OCI-LY1 (cell line): Measurements from ENCODE around the gene WFDC1.
"Not testable (repeated sequence)": the region's sequence is repeated elsewhere in the genome, so short reads cannot be mapped to it uniquely, and the experiment has no call there.

Source experiments
- H2AFZ ChIP-seq: fragments of 200-600 bp; sonication (generic), shearing (Covaris generic); 2 replicates; pipeline ENCODE4 v1.6.0; 2014; ENCODE audit warnings: antibody characterized with exemption, mild to moderate bottlenecking, low read length
- H3F3A ChIP-seq: fragments of 200-600 bp; sonication (generic), shearing (Covaris generic); 2 replicates; pipeline ENCODE4 v1.6.0; 2014; ENCODE audit warnings: mild to moderate bottlenecking, antibody characterized with exemption, low read length, moderate library complexity; ENCODE audit not compliant: insufficient read depth
- H3K27ac ChIP-seq: fragments of 200-600 bp; sonication (generic); 2 replicates; pipeline ENCODE4 v1.5.1; 2014; ENCODE audit warnings: low read length, mixed run types, mild to moderate bottlenecking, low read depth; ENCODE audit not compliant: poor library complexity, severe bottlenecking
- H3K27me3 ChIP-seq: fragments of 200-600 bp; sonication (generic); 2 replicates; pipeline ENCODE4 v1.6.0; 2014; ENCODE audit warnings: antibody characterized with exemption, mild to moderate bottlenecking, low read length, moderate library complexity; ENCODE audit not compliant: insufficient read depth
- H3K36me3 ChIP-seq: fragments of 200-600 bp; sonication (generic); 2 replicates; pipeline ENCODE4 v1.6.1; 2014; ENCODE audit warnings: mild to moderate bottlenecking, antibody characterized with exemption, low read length, moderate library complexity, mixed read lengths; ENCODE audit not compliant: insufficient read depth
- H3K4me1 ChIP-seq: fragments of 200-600 bp; sonication (generic); 2 replicates; pipeline ENCODE4 v1.5.1; 2014; ENCODE audit warnings: mild to moderate bottlenecking, low read length, moderate library complexity; ENCODE audit not compliant: insufficient read depth, severe bottlenecking
- H3K4me2 ChIP-seq: fragments of 200-600 bp; sonication (generic), shearing (Covaris generic); 2 replicates; pipeline ENCODE4 v1.6.1; 2014; ENCODE audit warnings: low read length
- H3K4me3 ChIP-seq: fragments of 200-600 bp; sonication (generic); 2 replicates; pipeline ENCODE4 v1.5.1; 2014; ENCODE audit warnings: low read length, low read depth, mild to moderate bottlenecking, mixed read lengths; ENCODE audit not compliant: poor library complexity, severe bottlenecking
- H3K79me2 ChIP-seq: fragments of 200-600 bp; shearing (Covaris generic); 2 replicates; pipeline ENCODE4 v1.6.1; 2016; ENCODE audit warnings: mixed run types, low read length, mixed read lengths; ENCODE audit not compliant: insufficient read depth
- H3K9ac ChIP-seq: fragments of 200-600 bp; sonication (generic), shearing (Covaris generic); 2 replicates; pipeline ENCODE4 v1.6.1; 2014; ENCODE audit warnings: mild to moderate bottlenecking, low read length, mixed read lengths
- H3K9me2 ChIP-seq: fragments of 200-600 bp; sonication (generic), shearing (Covaris generic); 2 replicates; pipeline ENCODE4 v1.6.1; 2014; ENCODE audit warnings: low read depth, mild to moderate bottlenecking, low read length, mixed read lengths
- H3K9me3 ChIP-seq: fragments of 200-600 bp; shearing (Covaris generic); 2 replicates; pipeline ENCODE4 v1.6.1; 2014; ENCODE audit warnings: low read length, mixed read lengths
- H4K20me1 ChIP-seq: fragments of 200-600 bp; sonication (generic), shearing (Covaris generic); 2 replicates; pipeline ENCODE4 v1.6.0; 2016; ENCODE audit warnings: mild to moderate bottlenecking, low read length; ENCODE audit not compliant: insufficient read depth
- CTCF ChIP-seq: fragments of 200-600 bp; sonication (generic), shearing (Covaris generic); IDR thresholded peaks from 2 replicates; pipeline ENCODE4 v1.5.1; 2017; ENCODE audit warnings: mild to moderate bottlenecking, antibody characterized with exemption, low read length, moderate library complexity, mixed read lengths
- EZH2 ChIP-seq: fragments of 200-600 bp; sonication (generic), shearing (Covaris generic); IDR thresholded peaks from 2 replicates; pipeline ENCODE4 v1.8.0; 2017; ENCODE audit warnings: borderline replicate concordance, mixed run types, mild to moderate bottlenecking, antibody characterized with exemption, low read length, moderate library complexity, mixed read lengths

The WFDC1 gene

GRCh38 chr16:84334482-84334881 is 39.8 kb downstream of the WFDC1 start:
- TF ChIP-seq EZH2 (no peak), CTCF (no peak)
- H3K9me3 ChIP-seq, result 0 out of 2 replicates have a peak, but pooled peaks cover 3% of the 10 kb centered on the region
- H3F3A ChIP-seq, result no peaks in the 10 kb centered on the region
- H3K9me2 ChIP-seq, result no peaks in the 10 kb centered on the region
- H3K9ac ChIP-seq, result no peak overlapping the region
- no peak overlapping the region for H3K4me3 ChIP-seq
- H3K27me3 ChIP-seq, result 0 out of 2 replicates have a peak, but pooled peaks cover 7% of the 10 kb centered on the region
- no peak overlapping the region for H3K4me2 ChIP-seq
- H3K4me1 ChIP-seq, result no peaks in the 10 kb centered on the region
- no peak overlapping the region for H3K27ac ChIP-seq
- H4K20me1 ChIP-seq, result no peaks in the 10 kb centered on the region
- H3K36me3 ChIP-seq, result no peaks in the 10 kb centered on the region
- H2AFZ ChIP-seq, result no peak overlapping the region
- no peaks in the 10 kb centered on the region for H3K79me2 ChIP-seq

- not testable (repeated sequence) for H3K9me2 ChIP-seq, H3F3A ChIP-seq, H2AFZ ChIP-seq, H3K4me3 ChIP-seq, H3K9me3 ChIP-seq, H4K20me1 ChIP-seq, H3K27me3 ChIP-seq, H3K4me2 ChIP-seq, H3K27ac ChIP-seq, H3K9ac ChIP-seq, H3K36me3 ChIP-seq, H3K4me1 ChIP-seq, H3K79me2 ChIP-seq
Observed at GRCh38 chr16:84337236-84337635, 42.6 kb downstream of the WFDC1 start.

DNA sequence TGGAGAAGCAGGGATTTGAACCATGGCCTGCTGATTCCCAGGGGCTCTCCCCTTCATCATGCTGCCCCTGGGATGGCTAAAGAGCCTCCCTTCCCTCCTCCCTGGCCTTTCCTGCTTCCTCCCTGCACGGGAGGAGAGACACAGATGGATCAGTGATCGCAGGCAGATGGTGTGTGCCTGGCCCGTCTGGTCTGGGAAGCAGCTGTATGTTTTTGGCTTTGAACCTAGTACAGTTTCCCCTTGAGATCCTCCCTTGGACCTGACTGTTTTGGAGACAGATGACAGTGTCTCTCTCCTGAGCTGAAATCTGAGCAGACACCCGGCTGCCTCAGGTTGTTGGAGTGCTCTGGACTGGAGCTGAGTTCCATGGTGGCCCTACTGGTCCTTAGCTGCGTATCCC is 44.6 kb downstream of the WFDC1 start:
- Histone ChIP-seq H3K27ac (no peak overlapping the region), H3K27me3 (0 out of 2 replicates have a peak, but pooled peaks cover 4% of the 10 kb centered on the region), H3K9ac (no peak overlapping the region), H3K9me3 (0 out of 2 replicates have a peak, but pooled peaks cover 3% of the 10 kb centered on the region), H3F3A (no peaks in the 10 kb centered on the region), H3K4me2 (no peak overlapping the region), H3K4me3 (no peak overlapping the region), H3K9me2 (no peaks in the 10 kb centered on the region), H3K36me3 (no peaks in the 10 kb centered on the region), H2AFZ (no peak overlapping the region), H3K79me2 (no peaks in the 10 kb centered on the region), H3K4me1 (no peaks in the 10 kb centered on the region), H4K20me1 (no peaks in the 10 kb centered on the region)
- no peak for TF ChIP-seq EZH2
- no peak for TF ChIP-seq CTCF

- H3K36me3 ChIP-seq, result no peaks in the 10 kb centered on the region
- H3K4me2 ChIP-seq, result no peak overlapping the region
- H3K4me3 ChIP-seq, result no peak overlapping the region
- no peak overlapping the region for H3K27ac ChIP-seq
- no peak overlapping the region for H2AFZ ChIP-seq
- H3K9ac ChIP-seq, result no peak overlapping the region
- H3K79me2 ChIP-seq, result no peaks in the 10 kb centered on the region
- no peaks in the 10 kb centered on the region for H3K4me1 ChIP-seq
- 0 out of 2 replicates have a peak, but pooled peaks cover 3% of the 10 kb centered on the region for H3K9me3 ChIP-seq
- TF ChIP-seq EZH2 (no peak), CTCF (no peak)
- H4K20me1 ChIP-seq, result no peaks in the 10 kb centered on the region
- 0 out of 2 replicates have a peak, but pooled peaks cover 4% of the 10 kb centered on the region for H3K27me3 ChIP-seq
- H3K9me2 ChIP-seq, result no peaks in the 10 kb centered on the region
- no peaks in the 10 kb centered on the region for H3F3A ChIP-seq
Observed at GRCh38 chr16:84339766-84340165, 45.1 kb downstream of the WFDC1 start.
